ENCODE measurements around the gene LRIG1. TPM values are rescaled to one million over a fixed set of nuclear protein-coding genes. Genes with fewer than 3 reads are reported as not detected.

The LRIG1 gene, protein sequence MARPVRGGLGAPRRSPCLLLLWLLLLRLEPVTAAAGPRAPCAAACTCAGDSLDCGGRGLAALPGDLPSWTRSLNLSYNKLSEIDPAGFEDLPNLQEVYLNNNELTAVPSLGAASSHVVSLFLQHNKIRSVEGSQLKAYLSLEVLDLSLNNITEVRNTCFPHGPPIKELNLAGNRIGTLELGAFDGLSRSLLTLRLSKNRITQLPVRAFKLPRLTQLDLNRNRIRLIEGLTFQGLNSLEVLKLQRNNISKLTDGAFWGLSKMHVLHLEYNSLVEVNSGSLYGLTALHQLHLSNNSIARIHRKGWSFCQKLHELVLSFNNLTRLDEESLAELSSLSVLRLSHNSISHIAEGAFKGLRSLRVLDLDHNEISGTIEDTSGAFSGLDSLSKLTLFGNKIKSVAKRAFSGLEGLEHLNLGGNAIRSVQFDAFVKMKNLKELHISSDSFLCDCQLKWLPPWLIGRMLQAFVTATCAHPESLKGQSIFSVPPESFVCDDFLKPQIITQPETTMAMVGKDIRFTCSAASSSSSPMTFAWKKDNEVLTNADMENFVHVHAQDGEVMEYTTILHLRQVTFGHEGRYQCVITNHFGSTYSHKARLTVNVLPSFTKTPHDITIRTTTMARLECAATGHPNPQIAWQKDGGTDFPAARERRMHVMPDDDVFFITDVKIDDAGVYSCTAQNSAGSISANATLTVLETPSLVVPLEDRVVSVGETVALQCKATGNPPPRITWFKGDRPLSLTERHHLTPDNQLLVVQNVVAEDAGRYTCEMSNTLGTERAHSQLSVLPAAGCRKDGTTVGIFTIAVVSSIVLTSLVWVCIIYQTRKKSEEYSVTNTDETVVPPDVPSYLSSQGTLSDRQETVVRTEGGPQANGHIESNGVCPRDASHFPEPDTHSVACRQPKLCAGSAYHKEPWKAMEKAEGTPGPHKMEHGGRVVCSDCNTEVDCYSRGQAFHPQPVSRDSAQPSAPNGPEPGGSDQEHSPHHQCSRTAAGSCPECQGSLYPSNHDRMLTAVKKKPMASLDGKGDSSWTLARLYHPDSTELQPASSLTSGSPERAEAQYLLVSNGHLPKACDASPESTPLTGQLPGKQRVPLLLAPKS
- 1.6 TPM in 2 replicates for total RNA-seq

GRCh38 chr3:66500576-66501482 is at the start of gene LRIG1:
TSS of gene LRIG1 (minus strand) at chr3:66501022. CDS start at chr3:66500407, 615 bp downstream.

Data from placental epithelial cell (primary cell).